ENCODE measurements around the gene NPAS2. TPM values are rescaled to one million over a fixed set of nuclear protein-coding genes. Genes with fewer than 3 reads are reported as not detected.

NPAS2 gene
- total RNA-seq, 3 donors from 2014 or later (not counting 1 experiment from before 2014, with no cell fraction given), result not detected

DNA sequence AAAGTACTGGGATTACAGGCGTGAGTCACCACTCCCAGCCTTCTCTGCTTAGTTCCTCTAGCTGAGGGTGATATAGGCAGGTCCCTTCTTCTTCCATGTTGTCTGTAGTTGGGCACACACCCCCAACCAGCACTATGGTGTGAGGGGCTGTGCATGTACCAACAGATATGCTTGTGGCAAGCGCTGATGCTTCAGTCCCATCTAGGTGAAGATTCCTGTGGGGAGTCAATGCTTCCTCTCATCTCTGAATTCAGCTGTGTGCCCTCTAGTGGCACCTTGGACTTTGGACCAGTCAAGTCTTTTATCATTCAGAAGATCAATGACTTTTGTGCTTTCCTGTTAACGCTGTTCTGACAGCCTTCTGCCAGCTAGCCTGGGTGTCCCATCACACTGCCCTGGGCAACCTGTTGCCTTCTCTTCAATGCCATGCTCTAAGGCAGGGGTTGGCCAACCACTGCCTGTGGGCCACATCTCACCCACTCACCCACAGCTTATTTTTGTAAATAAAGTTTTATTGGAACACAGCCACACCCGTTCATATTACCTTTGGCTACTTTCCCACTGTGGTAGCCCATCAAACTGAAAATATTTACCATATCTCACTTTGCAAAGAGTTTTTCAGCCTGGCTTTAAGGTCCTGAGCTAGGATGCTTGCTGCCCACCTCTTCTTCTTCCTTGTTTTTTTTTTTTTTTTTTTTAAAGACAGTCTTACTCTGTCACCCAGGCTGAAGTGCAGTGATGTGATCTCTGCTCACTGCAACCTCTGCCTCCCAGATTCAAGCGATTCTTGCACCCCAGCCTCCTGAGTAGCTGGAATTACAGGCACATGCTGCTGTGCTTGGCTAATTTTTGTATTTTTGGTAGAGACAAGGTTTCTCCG, 51.0 kb downstream of the NPAS2 start:
- Mint-ChIP-seq H3K9me3 (peaks cover 0 to 3% of the 10 kb centered on the region in 2 donors), H3K4me1 (no peaks in the 10 kb centered on the region), H3K27ac (no peak overlapping the region), H3K4me3 (no peak overlapping the region), H3K27me3 (ENCODE audit: low read depth in 2 of 2) (peaks cover 16 to 17% of the 10 kb centered on the region in 2 donors), H3K36me3 (no peaks in the 10 kb centered on the region)
- WGBS (ENCODE audit: insufficient coverage), result 94% methylated on average over 6 of the region's 6 CpGs
- no peaks in the 10 kb centered on the region for H3K27me3 ChIP-seq (ENCODE audit: control insufficient read depth, insufficient read depth, low read length)
- intact Hi-C loops (cut with micrococcal nuclease), result no loop called here
- no peaks in the 10 kb centered on the region for H3K36me3 ChIP-seq (ENCODE audit: control insufficient read depth, insufficient read depth, low read length)
- DNase-seq, result no peak
- TF ChIP-seq, protein P1, sequence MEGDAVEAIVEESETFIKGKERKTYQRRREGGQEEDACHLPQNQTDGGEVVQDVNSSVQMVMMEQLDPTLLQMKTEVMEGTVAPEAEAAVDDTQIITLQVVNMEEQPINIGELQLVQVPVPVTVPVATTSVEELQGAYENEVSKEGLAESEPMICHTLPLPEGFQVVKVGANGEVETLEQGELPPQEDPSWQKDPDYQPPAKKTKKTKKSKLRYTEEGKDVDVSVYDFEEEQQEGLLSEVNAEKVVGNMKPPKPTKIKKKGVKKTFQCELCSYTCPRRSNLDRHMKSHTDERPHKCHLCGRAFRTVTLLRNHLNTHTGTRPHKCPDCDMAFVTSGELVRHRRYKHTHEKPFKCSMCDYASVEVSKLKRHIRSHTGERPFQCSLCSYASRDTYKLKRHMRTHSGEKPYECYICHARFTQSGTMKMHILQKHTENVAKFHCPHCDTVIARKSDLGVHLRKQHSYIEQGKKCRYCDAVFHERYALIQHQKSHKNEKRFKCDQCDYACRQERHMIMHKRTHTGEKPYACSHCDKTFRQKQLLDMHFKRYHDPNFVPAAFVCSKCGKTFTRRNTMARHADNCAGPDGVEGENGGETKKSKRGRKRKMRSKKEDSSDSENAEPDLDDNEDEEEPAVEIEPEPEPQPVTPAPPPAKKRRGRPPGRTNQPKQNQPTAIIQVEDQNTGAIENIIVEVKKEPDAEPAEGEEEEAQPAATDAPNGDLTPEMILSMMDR (IDR thresholded peaks at IDR 0.05), result no peak
- H3K4me1 ChIP-seq (ENCODE audit: control insufficient read depth, insufficient read depth, low read length), result no peaks in the 10 kb centered on the region
- H3K27ac ChIP-seq (ENCODE audit: low read length), result no peak overlapping the region
- no peak overlapping the region for H3K4me3 ChIP-seq (ENCODE audit: low read length)
- no peak for ATAC-seq
- H3K9me3 ChIP-seq (ENCODE audit: control insufficient read depth, insufficient read depth, low read length), result no peaks in the 10 kb centered on the region

DNA sequence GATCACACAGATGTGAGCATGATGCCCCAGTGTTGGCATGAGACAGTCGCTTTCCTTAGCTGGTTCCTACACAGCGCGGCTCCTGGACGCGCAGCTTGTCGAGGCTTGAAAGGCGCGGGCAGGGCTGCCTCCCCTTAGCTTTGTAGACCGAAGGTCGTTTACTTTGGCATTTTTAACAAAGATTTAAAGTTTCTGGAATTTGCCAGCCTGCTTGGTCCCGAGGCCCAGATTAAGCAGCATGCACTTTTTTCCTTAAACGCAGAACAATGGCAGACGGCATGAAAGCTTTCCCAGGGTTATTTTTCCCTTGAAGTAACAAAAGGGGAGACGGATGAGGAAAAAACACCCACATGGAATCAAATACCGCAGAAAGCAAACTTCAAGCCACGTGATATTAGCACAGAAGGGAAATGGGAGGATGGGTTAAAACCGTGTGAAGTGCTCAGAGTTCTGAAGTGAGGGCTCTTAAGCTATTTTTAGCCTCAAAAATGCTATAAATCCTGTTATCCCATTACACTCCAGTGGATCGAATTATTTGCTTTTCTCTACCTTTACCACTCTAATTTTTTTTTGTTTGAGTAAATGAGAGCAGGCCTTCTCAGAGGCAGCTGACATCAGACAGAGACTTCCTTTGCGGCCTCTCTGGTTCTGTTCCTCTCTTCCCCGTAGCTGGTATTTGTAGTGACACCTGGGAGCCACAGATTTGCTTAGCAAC, 55.7 kb downstream of the NPAS2 start:
- Histone ChIP-seq H3K27me3 (ENCODE audit: control insufficient read depth, insufficient read depth, low read length) (no peaks in the 10 kb centered on the region), H3K9me3 (ENCODE audit: control insufficient read depth, insufficient read depth, low read length) (no peaks in the 10 kb centered on the region), H3K4me3 (ENCODE audit: low read length) (no peak overlapping the region), H3K4me1 (ENCODE audit: control insufficient read depth, insufficient read depth, low read length) (no peaks in the 10 kb centered on the region), H3K27ac (ENCODE audit: low read length) (no peak overlapping the region), H3K36me3 (ENCODE audit: control insufficient read depth, insufficient read depth, low read length) (no peaks in the 10 kb centered on the region)
- Mint-ChIP-seq H3K4me3 (no peak overlapping the region), H3K27me3 (ENCODE audit: low read depth in 2 of 2) (peaks cover 13 to 14% of the 10 kb centered on the region in 2 donors), H3K9me3 (no peaks in the 10 kb centered on the region), H3K36me3 (no peaks in the 10 kb centered on the region), H3K4me1 (no peaks in the 10 kb centered on the region), H3K27ac (no peak overlapping the region)
- intact Hi-C loops (cut with micrococcal nuclease), result no loop called here
- ATAC-seq (no peak), DNase-seq (peak in 1 of 2 donors; percentile 25)
- TF ChIP-seq, protein P1 (IDR thresholded peaks at IDR 0.05), result no peak
- 86% methylated on average over 19 of the region's 20 CpGs for WGBS (ENCODE audit: insufficient coverage)

DNA sequence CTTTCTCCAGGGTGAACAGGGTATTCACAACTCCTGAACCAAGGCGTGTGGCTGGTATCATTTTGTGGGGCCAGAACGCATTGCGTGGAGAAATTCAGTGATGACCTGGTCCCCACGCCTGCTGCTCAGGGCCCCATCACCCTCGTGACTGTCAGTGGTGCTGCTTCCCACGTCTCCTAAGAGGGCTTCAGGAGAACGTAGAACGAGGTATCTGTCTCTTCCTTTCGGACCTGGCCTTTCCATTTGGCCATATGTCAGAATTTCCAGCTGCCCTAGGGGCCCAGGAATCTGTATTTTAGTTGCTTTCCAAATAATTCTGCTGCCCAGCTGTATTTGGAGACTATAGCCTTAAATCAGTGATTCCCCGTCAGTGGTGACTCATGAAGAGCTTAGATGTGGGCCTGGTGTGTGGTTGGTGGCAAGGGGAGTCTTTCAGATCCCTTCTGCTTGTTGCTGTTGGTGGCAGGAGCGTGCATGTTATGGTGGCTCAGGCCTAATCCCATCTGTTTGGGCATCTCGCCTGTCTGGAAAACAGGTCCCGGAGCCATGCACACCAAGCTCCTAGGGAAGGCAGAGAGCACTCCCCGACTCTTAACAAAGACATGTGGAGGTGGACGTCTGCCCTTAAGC, 56.4 kb downstream of the NPAS2 start:
- Mint-ChIP-seq H3K27me3 (ENCODE audit: low read depth in 2 of 2) (peaks cover 7 to 12% of the 10 kb centered on the region in 2 donors), H3K4me3 (no peak overlapping the region), H3K27ac (no peak overlapping the region), H3K4me1 (no peaks in the 10 kb centered on the region), H3K9me3 (no peaks in the 10 kb centered on the region), H3K36me3 (no peaks in the 10 kb centered on the region)
- Histone ChIP-seq H3K4me3 (ENCODE audit: low read length) (no peak overlapping the region), H3K36me3 (ENCODE audit: control insufficient read depth, insufficient read depth, low read length) (no peaks in the 10 kb centered on the region), H3K27me3 (ENCODE audit: control insufficient read depth, insufficient read depth, low read length) (no peaks in the 10 kb centered on the region), H3K9me3 (ENCODE audit: control insufficient read depth, insufficient read depth, low read length) (no peaks in the 10 kb centered on the region), H3K27ac (ENCODE audit: low read length) (no peak overlapping the region), H3K4me1 (ENCODE audit: control insufficient read depth, insufficient read depth, low read length) (no peaks in the 10 kb centered on the region)
- TF ChIP-seq, protein P1 (IDR thresholded peaks at IDR 0.05), result no peak
- WGBS (ENCODE audit: insufficient coverage), result 88% methylated on average over 15 of the region's 15 CpGs
- DNase-seq, result peak in 1 of 2 donors; percentile 14
- intact Hi-C loops (cut with micrococcal nuclease), result no loop called here
- ATAC-seq, result no peak

Measured in natural killer cell (primary cell).